Trophoblast cell (in vitro differentiated cells and primary cell): Measurements from ENCODE around the gene PTPRO.

Source experiments
- DNase-seq, 2 donors: peaks; one replicate each; pipeline ENCODE4 v3.0.0-alpha.2; 2016
- H2AFZ ChIP-seq: 2 replicates; pipeline ENCODE4 v1.6.1; 2013; ENCODE audit warnings: low read length, moderate library complexity, mild to moderate bottlenecking; ENCODE audit not compliant: insufficient read depth, poor library complexity
- H2AK5ac ChIP-seq: 2 replicates; pipeline ENCODE4 v1.6.1; 2013; ENCODE audit warnings: mild to moderate bottlenecking, low read length
- H2BK120ac ChIP-seq: 2 replicates; pipeline ENCODE4 v1.6.1; 2013; ENCODE audit warnings: low read length, mild to moderate bottlenecking, moderate library complexity; ENCODE audit not compliant: insufficient read depth, poor library complexity
- H2BK12ac ChIP-seq: 2 replicates; pipeline ENCODE4 v1.6.1; 2013; ENCODE audit warnings: mild to moderate bottlenecking, low read length, moderate library complexity
- H2BK5ac ChIP-seq: 2 replicates; pipeline ENCODE4 v1.6.1; 2013; ENCODE audit warnings: low read length, low read depth, moderate library complexity, mild to moderate bottlenecking; ENCODE audit not compliant: poor library complexity
- H3K14ac ChIP-seq: 2 replicates; pipeline ENCODE4 v1.6.1; 2013; ENCODE audit warnings: mild to moderate bottlenecking, low read length
- H3K18ac ChIP-seq: 2 replicates; pipeline ENCODE4 v1.6.1; 2013; ENCODE audit warnings: mild to moderate bottlenecking, low read length
- H3K23ac ChIP-seq: 2 replicates; pipeline ENCODE4 v1.6.1; 2013; ENCODE audit warnings: low read length
- H3K27ac ChIP-seq: 2 replicates; pipeline ENCODE4 v1.5.1; 2013; ENCODE audit warnings: low read depth, mild to moderate bottlenecking, inconsistent platforms, low read length, moderate library complexity
- H3K27me3 ChIP-seq: 2 replicates; pipeline ENCODE4 v1.6.1; 2013; ENCODE audit warnings: inconsistent platforms, mild to moderate bottlenecking, low read length, moderate library complexity; ENCODE audit not compliant: insufficient read depth
- H3K36me3 ChIP-seq, 2 experiments: 1 replicate in 1 of 2; 2 replicates in 1 of 2; pipeline ENCODE4 v1.6.1; 2013; ENCODE audit warnings: low read length in 2 of 2, mild to moderate bottlenecking in 2 of 2, moderate library complexity in 1 of 2; ENCODE audit not compliant: insufficient read depth in 2 of 2, control insufficient read depth in 1 of 2
- H3K4ac ChIP-seq: 2 replicates; pipeline ENCODE4 v1.6.1; 2013; ENCODE audit warnings: low read depth, mild to moderate bottlenecking, low read length, moderate library complexity
- H3K4me1 ChIP-seq, 2 experiments: 1 replicate in 1 of 2; 2 replicates in 1 of 2; pipeline ENCODE4 v1.6.1; 2013; ENCODE audit warnings: low read length in 2 of 2, mild to moderate bottlenecking in 2 of 2, moderate library complexity in 1 of 2; ENCODE audit not compliant: insufficient read depth in 2 of 2, control insufficient read depth in 1 of 2
- H3K4me2 ChIP-seq: 2 replicates; pipeline ENCODE4 v1.6.1; 2013; ENCODE audit warnings: inconsistent platforms, mild to moderate bottlenecking, low read length, moderate library complexity
- H3K4me3 ChIP-seq: 2 replicates; pipeline ENCODE4 v1.5.1; 2013; ENCODE audit warnings: mild to moderate bottlenecking, low read depth, low read length, inconsistent platforms
- H3K79me1 ChIP-seq: one replicate; pipeline ENCODE4 v1.6.1; 2013; ENCODE audit warnings: low read length
- H3K79me2 ChIP-seq: 2 replicates; pipeline ENCODE4 v1.6.1; 2013; ENCODE audit warnings: low read length, mild to moderate bottlenecking; ENCODE audit not compliant: control insufficient read depth, insufficient read depth, poor library complexity
- H3K9ac ChIP-seq: 2 replicates; pipeline ENCODE4 v1.6.1; 2013; ENCODE audit warnings: mild to moderate bottlenecking, low read length
- H3K9me3 ChIP-seq: 2 replicates; pipeline ENCODE4 v1.6.1; 2013; ENCODE audit warnings: low read depth, mild to moderate bottlenecking, control low read depth, inconsistent platforms, low read length; ENCODE audit not compliant: insufficient read depth
- H4K12ac ChIP-seq: 2 replicates; pipeline ENCODE4 v1.6.1; 2013; ENCODE audit warnings: low read depth, mild to moderate bottlenecking, low read length, moderate library complexity
- H4K8ac ChIP-seq: 2 replicates; pipeline ENCODE4 v1.6.1; 2013; ENCODE audit warnings: low read depth, mild to moderate bottlenecking, low read length, moderate library complexity
- H4K91ac ChIP-seq: one replicate; pipeline ENCODE4 v1.6.1; 2013; ENCODE audit warnings: low read depth, mild to moderate bottlenecking, low read length, moderate library complexity
- WGBS: extraction: QIAGEN DNeasy Blood & Tissue Kit; methylation state at CpG from one replicate; pipeline ENCODE4 v1.1.7; 2013; ENCODE audit warnings: missing lambda C conversion rate; ENCODE audit not compliant: insufficient read length, insufficient coverage; ENCODE audit errors: extremely low coverage; 5-methylcytosine and 5-hydroxymethylcytosine counted together

Gene PTPRO

DNA sequence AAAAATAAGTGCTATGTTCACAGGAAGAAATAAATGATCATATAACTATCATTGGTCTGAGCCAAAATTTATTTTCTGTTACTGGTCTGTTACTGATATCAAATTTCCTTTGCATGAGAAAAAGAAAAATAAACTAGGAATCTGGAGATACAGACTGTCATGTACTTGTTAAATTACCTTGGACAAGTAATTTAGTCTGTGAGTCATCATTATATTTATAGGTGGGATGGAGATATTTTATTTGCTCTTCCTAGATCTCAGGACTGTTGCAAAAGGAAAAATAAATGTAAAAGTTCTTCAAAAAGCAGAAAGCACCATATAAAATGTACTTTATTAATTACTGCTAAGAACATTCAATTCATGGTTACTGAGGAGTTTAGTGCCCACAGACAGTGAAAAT is 174.4 kb downstream of the PTPRO start:
- no peak overlapping the region for H3K4me3 ChIP-seq
- H3K4ac ChIP-seq: no peak overlapping the region
- H3K9me3 ChIP-seq: no peaks in the 10 kb centered on the region
- H3K36me3 ChIP-seq: no peaks in the 10 kb centered on the region
- no peak overlapping the region for H3K23ac ChIP-seq
- H3K14ac ChIP-seq: no peak overlapping the region
- no peak for DNase-seq
- H2AK5ac ChIP-seq: no peak overlapping the region
- no peak overlapping the region for H2BK12ac ChIP-seq
- H3K9ac ChIP-seq: no peak overlapping the region
- H3K4me2 ChIP-seq: no peak overlapping the region
- H3K27me3 ChIP-seq: no peaks in the 10 kb centered on the region
- no peak overlapping the region for H4K91ac ChIP-seq
- no peak overlapping the region for H2BK120ac ChIP-seq
- H2BK5ac ChIP-seq: no peak overlapping the region
- H2AFZ ChIP-seq: no peak overlapping the region
- no peak overlapping the region for H4K12ac ChIP-seq
- H3K79me1 ChIP-seq: no peaks in the 10 kb centered on the region
- no peak overlapping the region for H3K27ac ChIP-seq
- no peak overlapping the region for H4K8ac ChIP-seq
- no peaks in the 10 kb centered on the region for H3K4me1 ChIP-seq
- H3K79me2 ChIP-seq: no peaks in the 10 kb centered on the region
- H3K18ac ChIP-seq: no peak overlapping the region

DNA sequence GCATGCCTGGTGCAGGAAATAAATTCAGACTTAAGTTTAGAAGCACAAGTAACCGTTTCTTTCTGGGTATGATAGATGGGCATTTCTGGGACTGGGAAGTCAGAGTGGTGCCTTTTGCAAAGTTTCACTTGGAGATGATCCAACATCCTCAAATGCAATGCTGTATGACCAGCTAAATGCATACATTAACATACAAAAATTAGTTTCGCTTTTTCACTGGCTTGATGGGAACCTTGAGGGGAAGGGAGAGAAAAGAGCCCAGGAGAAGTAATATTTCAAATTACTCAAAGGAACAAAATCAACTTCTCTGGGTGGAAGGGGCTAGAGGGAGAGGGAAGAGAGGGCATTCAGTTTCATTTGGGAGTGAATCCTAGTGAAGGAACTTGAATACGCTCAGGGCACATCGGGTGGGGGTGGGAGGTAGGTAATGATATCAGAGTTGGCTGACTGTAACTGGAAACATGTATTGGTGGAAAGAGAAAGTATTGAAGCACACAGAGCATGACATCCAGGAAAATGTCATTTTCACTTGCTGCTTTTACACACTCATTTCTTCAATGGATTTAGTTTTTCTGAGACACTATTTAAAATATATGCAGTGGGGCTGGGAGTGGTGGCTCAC is 175.5 kb downstream of the PTPRO start:
- Histone ChIP-seq H2BK120ac (no peak overlapping the region), H3K4me1 (no peaks in the 10 kb centered on the region), H2AFZ (no peak overlapping the region), H3K4ac (no peak overlapping the region), H3K18ac (no peak overlapping the region), H3K23ac (no peak overlapping the region), H3K27ac (no peak overlapping the region), H2BK5ac (no peak overlapping the region), H4K12ac (no peak overlapping the region), H2BK12ac (no peak overlapping the region), H3K4me3 (no peak overlapping the region), H2AK5ac (no peak overlapping the region), H4K91ac (no peak overlapping the region), H3K79me1 (no peaks in the 10 kb centered on the region), H3K79me2 (no peaks in the 10 kb centered on the region), H3K9ac (no peak overlapping the region), H3K36me3 (no peaks in the 10 kb centered on the region), H3K14ac (no peak overlapping the region), H3K9me3 (no peaks in the 10 kb centered on the region), H3K27me3 (no peaks in the 10 kb centered on the region), H3K4me2 (no peak overlapping the region), H4K8ac (no peak overlapping the region)
- DNase-seq: no peak
- WGBS: no CpG with 5 or more reads among the region's 4 CpGs

- Histone ChIP-seq H2BK5ac (no peak overlapping the region), H4K12ac (no peak overlapping the region), H3K79me2 (no peaks in the 10 kb centered on the region), H3K36me3 (no peaks in the 10 kb centered on the region), H3K9me3 (no peaks in the 10 kb centered on the region), H4K91ac (no peak overlapping the region), H3K4me3 (no peak overlapping the region), H3K4me2 (no peak overlapping the region), H2BK12ac (no peak overlapping the region), H3K18ac (no peak overlapping the region), H2BK120ac (no peak overlapping the region), H4K8ac (no peak overlapping the region), H3K9ac (no peak overlapping the region), H3K14ac (no peak overlapping the region), H3K4me1 (no peaks in the 10 kb centered on the region), H3K79me1 (no peaks in the 10 kb centered on the region), H3K27me3 (no peaks in the 10 kb centered on the region), H3K4ac (no peak overlapping the region), H3K23ac (no peak overlapping the region), H2AFZ (no peak overlapping the region), H2AK5ac (no peak overlapping the region), H3K27ac (no peak overlapping the region)
- no CpG with 5 or more reads among the region's 2 CpGs for WGBS
- DNase-seq: no peak
Observed at GRCh38 chr12:15502211-15502610, 179.9 kb downstream of the PTPRO start.

DNA sequence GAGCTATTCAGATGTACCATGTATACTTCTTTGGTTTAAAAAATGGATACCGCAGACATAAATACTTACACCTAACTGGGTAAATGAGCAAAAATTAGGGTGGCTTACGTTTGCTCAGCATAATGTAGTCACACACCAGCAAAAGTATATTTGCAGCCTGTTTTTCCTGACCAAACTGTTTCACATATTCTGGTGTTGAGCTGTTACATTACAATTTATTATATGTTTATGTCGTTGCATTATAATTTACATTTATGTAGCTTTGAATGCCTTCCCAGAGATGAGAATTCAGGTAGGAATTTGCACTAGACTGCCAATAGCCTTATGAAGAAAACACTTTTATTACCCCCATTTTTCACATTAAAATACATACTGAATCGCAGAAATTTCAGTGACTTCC is 183.3 kb downstream of the PTPRO start:
- Histone ChIP-seq H2AK5ac (no peak overlapping the region), H2BK12ac (no peak overlapping the region), H2BK120ac (no peak overlapping the region), H3K14ac (no peak overlapping the region), H2AFZ (no peak overlapping the region), H3K79me2 (no peaks in the 10 kb centered on the region), H4K12ac (no peak overlapping the region), H3K4ac (no peak overlapping the region), H3K18ac (no peak overlapping the region), H3K27ac (no peak overlapping the region), H2BK5ac (no peak overlapping the region), H3K9ac (no peak overlapping the region), H3K9me3 (no peaks in the 10 kb centered on the region), H3K27me3 (no peaks in the 10 kb centered on the region), H3K36me3 (no peaks in the 10 kb centered on the region), H3K79me1 (no peaks in the 10 kb centered on the region), H3K23ac (no peak overlapping the region), H3K4me2 (no peak overlapping the region), H3K4me1 (no peaks in the 10 kb centered on the region), H4K8ac (no peak overlapping the region), H3K4me3 (no peak overlapping the region), H4K91ac (no peak overlapping the region)
- no CpG with 5 or more reads among the region's 4 CpGs for WGBS
- no peak for DNase-seq
